Mucosa of descending colon (tissue), 3 donors: ENCODE measurements around the gene DGAT2. TPM values are rescaled to one million over a fixed set of nuclear protein-coding genes. Genes with fewer than 3 reads are reported as not detected.

Experiments used
- ATAC-seq: fragments of 200-7000 bp; cut with Tn5 transposase; one replicate; pipeline ENCODE4 v1.9.1; 2020; ENCODE audit warnings: mild to moderate bottlenecking, moderate library complexity
- DNase-seq, 3 donors: peaks; one replicate each; pipeline ENCODE4 v3.0.0-alpha.2; 2020
- H3K36me3 ChIP-seq: fragments of 200-600 bp; one replicate; pipeline ENCODE4 v1.8.0; 2021; ENCODE audit warnings: low read depth, mild to moderate bottlenecking
- H3K4me1 ChIP-seq: fragments of 200-600 bp; one replicate; pipeline ENCODE4 v1.8.0; 2021; ENCODE audit warnings: low read depth, mild to moderate bottlenecking
- H3K4me3 ChIP-seq: fragments of 200-600 bp; one replicate; pipeline ENCODE4 v1.8.0; 2021; ENCODE audit warnings: mild to moderate bottlenecking
- H3K9me3 ChIP-seq: fragments of 200-600 bp; one replicate; pipeline ENCODE4 v1.8.0; 2021; ENCODE audit warnings: mild to moderate bottlenecking
- intact Hi-C, 2 donors: fragments of 100-400 bp; cut with DNase I in 1 of 2; cut with micrococcal nuclease in 1 of 2; formaldehyde crosslinking; loops; one replicate each; pipeline versions ENCODE4 v1.11.0 to v1.11.1; 2022; cut with DNase I, micrococcal nuclease
- total RNA-seq, 3 donors: library from RNA; stranded (reverse); fragmentation: NEBNext Ultra II Directional in 2 of 3; extraction: Animal tissue kit (Norgen Biotek cat#: 25700) in 2 of 3; gene quantifications; one replicate each; pipeline versions ENCODE4 v1.2.1 to v1.2.4, GENCODE V29; 2021 to 2023
- TF ChIP-seq, protein P1 (sequence below): fragments of 200-600 bp; IDR thresholded peaks from one replicate; pipeline ENCODE4 v1.8.0; 2022; ENCODE audit warnings: antibody characterized with exemption, mild to moderate bottlenecking
- donor health status: DM: no; HTN: no; CAD: no; lungs with moderate emphysema.
- donor health status: DM: no; HTN: no; CAD: no.
- donor health status: DM: no; HTN: yes; CAD: no.

DGAT2 gene
- total RNA-seq, 3 donors from 2014 or later, result 3.4 to 4.2 (median 3.5) TPM

DNA sequence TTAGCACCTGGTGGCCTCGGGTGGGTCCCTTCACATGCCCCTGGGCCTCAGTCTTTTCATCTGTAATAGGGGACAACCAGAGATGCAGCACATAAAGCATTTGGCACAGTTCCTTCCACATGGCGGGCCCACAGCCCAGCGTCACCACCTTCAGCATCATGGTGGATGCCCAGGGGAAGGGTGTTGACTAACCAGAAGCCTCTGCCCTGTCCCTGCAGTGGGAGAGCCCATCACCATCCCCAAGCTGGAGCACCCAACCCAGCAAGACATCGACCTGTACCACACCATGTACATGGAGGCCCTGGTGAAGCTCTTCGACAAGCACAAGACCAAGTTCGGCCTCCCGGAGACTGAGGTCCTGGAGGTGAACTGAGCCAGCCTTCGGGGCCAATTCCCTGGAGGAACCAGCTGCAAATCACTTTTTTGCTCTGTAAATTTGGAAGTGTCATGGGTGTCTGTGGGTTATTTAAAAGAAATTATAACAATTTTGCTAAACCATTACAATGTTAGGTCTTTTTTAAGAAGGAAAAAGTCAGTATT is 31.6 kb downstream of the DGAT2 start:
- ATAC-seq, result no peak
- intact Hi-C loops, result loop anchor here (5.0 kb wide), 2 partner anchors 67 to 72 kb away; no protein-coding TSS in a partner anchor
- H3K36me3 ChIP-seq, result no peaks in the 10 kb centered on the region
- H3K4me3 ChIP-seq, result no peak overlapping the region
- no peaks in the 10 kb centered on the region for H3K9me3 ChIP-seq
- no peaks in the 10 kb centered on the region for H3K4me1 ChIP-seq
- no peak for DNase-seq
- TF ChIP-seq, protein P1, sequence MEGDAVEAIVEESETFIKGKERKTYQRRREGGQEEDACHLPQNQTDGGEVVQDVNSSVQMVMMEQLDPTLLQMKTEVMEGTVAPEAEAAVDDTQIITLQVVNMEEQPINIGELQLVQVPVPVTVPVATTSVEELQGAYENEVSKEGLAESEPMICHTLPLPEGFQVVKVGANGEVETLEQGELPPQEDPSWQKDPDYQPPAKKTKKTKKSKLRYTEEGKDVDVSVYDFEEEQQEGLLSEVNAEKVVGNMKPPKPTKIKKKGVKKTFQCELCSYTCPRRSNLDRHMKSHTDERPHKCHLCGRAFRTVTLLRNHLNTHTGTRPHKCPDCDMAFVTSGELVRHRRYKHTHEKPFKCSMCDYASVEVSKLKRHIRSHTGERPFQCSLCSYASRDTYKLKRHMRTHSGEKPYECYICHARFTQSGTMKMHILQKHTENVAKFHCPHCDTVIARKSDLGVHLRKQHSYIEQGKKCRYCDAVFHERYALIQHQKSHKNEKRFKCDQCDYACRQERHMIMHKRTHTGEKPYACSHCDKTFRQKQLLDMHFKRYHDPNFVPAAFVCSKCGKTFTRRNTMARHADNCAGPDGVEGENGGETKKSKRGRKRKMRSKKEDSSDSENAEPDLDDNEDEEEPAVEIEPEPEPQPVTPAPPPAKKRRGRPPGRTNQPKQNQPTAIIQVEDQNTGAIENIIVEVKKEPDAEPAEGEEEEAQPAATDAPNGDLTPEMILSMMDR, result no peak

DNA sequence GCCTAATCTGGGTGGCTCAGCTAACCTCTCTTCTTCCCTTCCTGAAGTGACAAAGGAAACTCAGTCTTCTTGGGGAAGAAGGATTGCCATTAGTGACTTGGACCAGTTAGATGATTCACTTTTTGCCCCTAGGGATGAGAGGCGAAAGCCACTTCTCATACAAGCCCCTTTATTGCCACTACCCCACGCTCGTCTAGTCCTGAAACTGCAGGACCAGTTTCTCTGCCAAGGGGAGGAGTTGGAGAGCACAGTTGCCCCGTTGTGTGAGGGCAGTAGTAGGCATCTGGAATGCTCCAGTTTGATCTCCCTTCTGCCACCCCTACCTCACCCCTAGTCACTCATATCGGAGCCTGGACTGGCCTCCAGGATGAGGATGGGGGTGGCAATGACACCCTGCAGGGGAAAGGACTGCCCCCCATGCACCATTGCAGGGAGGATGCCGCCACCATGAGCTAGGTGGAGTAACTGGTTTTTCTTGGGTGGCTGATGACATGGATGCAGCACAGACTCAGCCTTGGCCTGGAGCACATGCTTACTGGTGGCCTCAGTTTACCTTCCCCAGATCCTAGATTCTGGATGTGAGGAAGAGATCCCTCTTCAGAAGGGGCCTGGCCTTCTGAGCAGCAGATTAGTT is 32.3 kb downstream of the DGAT2 start:
- ATAC-seq (no peak), DNase-seq (no peak)
- Histone ChIP-seq H3K4me1 (no peaks in the 10 kb centered on the region), H3K4me3 (no peak overlapping the region), H3K9me3 (no peaks in the 10 kb centered on the region), H3K36me3 (no peaks in the 10 kb centered on the region)
- intact Hi-C loops, result loop anchor here (5.0 kb wide), 2 partner anchors 66 to 71 kb away; no protein-coding TSS in a partner anchor
- TF ChIP-seq, protein P1, result no peak

DNA sequence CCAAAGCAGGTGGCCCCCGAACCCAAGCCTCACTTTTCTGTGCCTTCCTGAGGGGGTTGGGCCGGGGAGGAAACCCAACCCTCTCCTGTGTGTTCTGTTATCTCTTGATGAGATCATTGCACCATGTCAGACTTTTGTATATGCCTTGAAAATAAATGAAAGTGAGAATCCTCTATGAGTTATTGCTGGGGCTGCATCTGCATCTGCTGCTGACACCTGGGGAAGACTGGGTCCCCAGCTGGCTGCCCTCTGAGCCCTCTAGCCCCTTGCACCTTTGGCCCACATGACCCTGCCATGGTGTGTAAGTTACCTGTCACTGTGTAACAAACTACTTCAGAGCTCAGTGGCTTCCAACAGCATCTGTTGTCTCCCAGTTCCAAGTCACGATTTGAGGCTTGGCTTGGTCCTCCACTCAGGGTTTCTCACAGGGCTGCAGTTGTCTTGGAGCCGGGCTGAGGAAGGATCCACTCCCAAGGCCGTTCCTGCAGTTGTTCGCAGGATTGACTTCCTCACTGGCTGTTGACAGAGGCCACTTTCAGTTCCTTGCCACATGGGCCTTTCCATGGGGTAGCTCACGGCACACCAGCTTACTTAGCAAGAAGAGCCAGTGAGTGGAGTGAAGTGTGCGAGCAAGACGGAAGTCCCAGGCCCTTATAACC is 32.9 kb downstream of the DGAT2 start:
- no peak overlapping the region for H3K4me3 ChIP-seq
- peak; percentile 30 for ATAC-seq
- intact Hi-C loops, result loop anchor here (5.0 kb wide), 2 partner anchors 66 to 71 kb away; no protein-coding TSS in a partner anchor
- DNase-seq, result peak in 1 of 3 donors; percentile 16
- TF ChIP-seq, protein P1, result no peak
- H3K4me1 ChIP-seq, result no peaks in the 10 kb centered on the region
- no peaks in the 10 kb centered on the region for H3K9me3 ChIP-seq
- no peaks in the 10 kb centered on the region for H3K36me3 ChIP-seq

DNA sequence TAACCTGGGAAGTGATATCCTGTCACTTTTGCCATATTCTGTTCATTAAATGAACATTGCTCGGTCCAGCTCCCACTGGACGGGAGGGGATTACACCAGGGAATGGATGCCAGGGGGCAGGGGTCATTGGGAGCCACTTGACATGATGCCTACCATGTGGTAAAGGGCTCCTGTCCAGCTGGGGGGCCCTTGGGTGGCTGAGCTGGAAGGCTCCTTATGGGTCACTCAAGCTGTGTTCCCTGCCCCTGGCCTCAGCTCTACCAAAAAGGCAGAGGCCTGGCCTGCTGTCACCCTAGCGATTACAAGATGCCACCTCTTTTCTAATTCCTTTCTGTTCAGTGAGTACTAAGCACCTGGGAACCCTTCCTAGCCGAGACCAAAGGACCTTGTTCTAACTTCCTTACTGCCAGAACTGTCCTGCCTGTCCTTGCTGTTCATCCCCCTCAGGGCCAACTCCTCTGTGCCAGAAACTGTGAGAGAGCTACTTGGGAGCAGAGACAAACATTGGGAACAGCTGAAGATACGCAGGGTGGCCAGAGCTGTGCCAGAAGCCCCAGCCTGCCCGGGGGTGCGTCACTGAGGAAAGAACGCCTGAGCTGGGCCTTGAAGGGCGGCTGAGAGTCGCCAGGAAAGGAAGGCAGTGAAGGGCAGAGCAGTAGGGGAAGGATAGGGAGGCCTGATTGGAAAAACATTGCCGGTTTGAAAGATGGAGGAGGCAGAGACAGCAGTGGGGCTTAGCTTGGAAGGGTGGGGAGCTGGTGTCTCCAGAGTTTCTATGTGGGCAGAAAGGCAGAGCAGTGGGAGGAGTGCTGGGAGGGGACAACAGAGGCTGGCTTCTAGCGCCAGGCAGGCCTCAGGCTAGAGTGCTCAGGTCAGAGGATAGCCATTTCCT is 33.7 kb downstream of the DGAT2 start:
- Histone ChIP-seq H3K4me1 (no peaks in the 10 kb centered on the region), H3K4me3 (no peak overlapping the region), H3K36me3 (no peaks in the 10 kb centered on the region), H3K9me3 (no peaks in the 10 kb centered on the region)
- no peak for DNase-seq
- no peak for ATAC-seq
- TF ChIP-seq, protein P1, result no peak
- intact Hi-C loops, result loop anchor here (5.0 kb wide), 2 partner anchors 65 to 70 kb away; no protein-coding TSS in a partner anchor
